GM12878 (cell line): ENCODE results near the gene TIMP2. TPM values are rescaled to one million over a fixed set of nuclear protein-coding genes. Genes with fewer than 3 reads are reported as not detected.

Experiments used
- ATAC-seq: fragments of 200-7000 bp; cut with Tn5 transposase; 3 replicates; pipeline ENCODE4 v1.9.1; 2020; ENCODE audit warnings: mild to moderate bottlenecking, moderate library complexity
- BruUV-seq: library from RNA; stranded (reverse); fragments of 400-500 nt; replicated peaks from 2 replicates; lab custom pipeline; 2021; lab: Mats Ljungman, UMichigan
- CTCF ChIA-PET: fragments of 300-600 bp; sonication (Branson Sonifier 250); formaldehyde crosslinking; extraction: SDS; loops from one replicate; lab custom pipeline; 2021; ENCODE audit warnings: inconsistent platforms; lab: Yijun Ruan, JAX
- POLR2A ChIA-PET: fragments of 350-600 bp; formaldehyde crosslinking; extraction: SDS; loops from one replicate; lab custom pipeline; 2021; ENCODE audit warnings: inconsistent platforms; lab: Charles Lee
- RAD21 ChIA-PET: fragments of 300-600 bp; sonication (Branson Sonifier 250); formaldehyde crosslinking; loops from one replicate; lab custom pipeline; 2023; ENCODE audit warnings: antibody characterized with exemption; ENCODE audit not compliant: unreplicated experiment; lab: Charles Lee
- SMC1A ChIA-PET: fragments of 300-600 bp; sonication (Branson Sonifier 250); formaldehyde crosslinking; loops from one replicate; lab custom pipeline; 2023; ENCODE audit not compliant: unreplicated experiment, uncharacterized antibody; lab: Charles Lee
- DNase-seq: peaks from one replicate; pipeline ENCODE4 v3.0.0-alpha.2; 2011; ENCODE audit warnings: low read depth, low spot score
- FAIRE-seq: peaks from 3 replicates; lab custom pipeline; 2011; peaks lifted over from hg19 to GRCh38; lab: Jason Lieb, UNC
- H2AFZ ChIP-seq: 2 replicates; pipeline ENCODE4 v1.6.0; 2011; ENCODE audit warnings: low read depth, low read length, control low read depth; ENCODE audit not compliant: control insufficient read depth
- H3K27ac ChIP-seq: 2 replicates; pipeline ENCODE4 v1.5.1; 2011; ENCODE audit warnings: control low read depth; ENCODE audit not compliant: control insufficient read depth, insufficient read depth
- H3K27me3 ChIP-seq, 2 experiments: replicated peaks in 1 of 2; 2 replicates each; pipeline versions ENCODE4 v1.6.0 to v1.6.1; 2011; ENCODE audit warnings: low read length in 1 of 2; ENCODE audit not compliant: control insufficient read depth in 2 of 2, insufficient read depth in 2 of 2
- H3K36me3 ChIP-seq, 2 experiments: 2 replicates each; pipeline ENCODE4 v1.5.1; 2011; ENCODE audit warnings: low read length in 1 of 2; ENCODE audit not compliant: control insufficient read depth in 2 of 2, insufficient read depth in 2 of 2
- H3K4me1 ChIP-seq: 2 replicates; pipeline ENCODE4 v1.6.1; 2011; ENCODE audit warnings: mild to moderate bottlenecking, low read length, moderate library complexity, mixed read lengths; ENCODE audit not compliant: control insufficient read depth, insufficient read depth
- H3K4me2 ChIP-seq: 2 replicates; pipeline ENCODE4 v1.6.0; 2011; ENCODE audit warnings: control low read depth; ENCODE audit not compliant: control insufficient read depth, insufficient read depth
- H3K4me3 ChIP-seq: fragments of 200-600 bp; sonication (generic); 2 replicates; pipeline ENCODE4 v1.5.1; 2016
- H3K79me2 ChIP-seq: 2 replicates; pipeline ENCODE4 v1.6.0; 2011; ENCODE audit warnings: low read length; ENCODE audit not compliant: control insufficient read depth, insufficient read depth
- H3K9ac ChIP-seq: 2 replicates; pipeline ENCODE4 v1.8.0; 2011; ENCODE audit warnings: low read length, control low read depth, mixed read lengths; ENCODE audit not compliant: control insufficient read depth, insufficient read depth
- H3K9me3 ChIP-seq: replicated peaks from 3 replicates; pipeline ENCODE4 v1.5.1; 2011; ENCODE audit warnings: mild to moderate bottlenecking, low read length; ENCODE audit not compliant: control insufficient read depth, insufficient read depth
- H4K20me1 ChIP-seq: 2 replicates; pipeline ENCODE4 v1.6.0; 2011; ENCODE audit not compliant: control insufficient read depth, insufficient read depth
- JUND ChIP-seq: IDR thresholded peaks from 2 replicates; pipeline ENCODE4 v1.6.1; 2012; ENCODE audit warnings: low read depth, mild to moderate bottlenecking, low read length, improper control_type of control experiment, moderate library complexity
- KDM1A ChIP-seq: fragments of 200-600 bp; sonication (generic); IDR thresholded peaks from 2 replicates; pipeline ENCODE4 v1.6.1; 2016; ENCODE audit warnings: borderline replicate concordance
- NR2F1 ChIP-seq: fragments of 450-650 bp; conservative IDR thresholded peaks from 2 replicates; pipeline ENCODE4 v1.6.1; 2017; ENCODE audit warnings: mild to moderate bottlenecking
- PAX5 ChIP-seq: IDR thresholded peaks from 2 replicates; pipeline ENCODE4 v1.6.1; 2011; ENCODE audit warnings: low read depth, low read length, borderline replicate concordance
- WGBS: methylation state at CpG from one replicate; pipeline ENCODE4 v1.1.6; 2016; ENCODE audit warnings: low lambda C conversion rate; ENCODE audit not compliant: insufficient replicate concordance, insufficient coverage; ENCODE audit errors: missing lambda C conversion rate; 5-methylcytosine and 5-hydroxymethylcytosine counted together
- in situ Hi-C: fragments of 300-500 bp; cut with MboI; formaldehyde crosslinking; loops from 9 replicates; pipeline ENCODE4 v1.14.3; 2018; ENCODE audit warnings: mixed read lengths
- intact Hi-C: fragments of 100-400 bp; cut with micrococcal nuclease; formaldehyde crosslinking; loops from one replicate; pipeline ENCODE4 v1.14.2; 2022; ENCODE audit not compliant: unreplicated experiment
- polyA plus RNA-seq, 11 experiments: library from polyadenylated mRNA; depleted of rRNA in 4 of 11; unstranded in 6 of 11; stranded (reverse) in 5 of 11; fragments of >200 nt; fragmentation: Nextera tagmentation in 4 of 11; fragmentation: Illumina TruSeq in 1 of 11; extraction: Ambion mirVana in 4 of 11; extraction: Trizol in 1 of 11; gene quantifications; 1 replicate in 1 of 11; 2 replicates in 10 of 11; pipeline versions ENCODE4 v1.2.1 to v1.2.3, GENCODE V29; 2011 to 2016; ENCODE audit warnings: inconsistent platforms in 2 of 11, missing spikeins in 2 of 11, low read depth in 1 of 11
- total RNA-seq, 4 experiments: library from RNA; depleted of rRNA in 3 of 4; stranded (reverse); fragments of >200 nt in 3 of 4; fragmentation: Illumina TruSeq in 1 of 4; extraction: Trizol in 1 of 4; gene quantifications; 2 replicates each; pipeline versions ENCODE4 v1.2.1 to v1.2.3, GENCODE V29; 2013 to 2021
- TF ChIP-seq, protein P1 (sequence below): IDR thresholded peaks from 2 replicates; pipeline ENCODE4 v1.6.1; 2011; ENCODE audit warnings: borderline replicate concordance, low read depth, mild to moderate bottlenecking, moderate library complexity, mixed read lengths, low read length; ENCODE audit not compliant: insufficient read depth; ENCODE audit errors: extremely low read length
- TF ChIP-seq, protein P2 (sequence below): fragments of 450-650 bp; IDR thresholded peaks from 2 replicates; pipeline ENCODE4 v1.6.1; 2017; ENCODE audit warnings: mild to moderate bottlenecking, moderate library complexity

Gene TIMP2
- total and polyA plus RNA-seq, 10 of the 15 experiments (the other 5 are each of a cell fraction or from before 2014, with no cell fraction given) = 0.03 to 0.41 (median 0.04) TPM; not detected in 7

DNA sequence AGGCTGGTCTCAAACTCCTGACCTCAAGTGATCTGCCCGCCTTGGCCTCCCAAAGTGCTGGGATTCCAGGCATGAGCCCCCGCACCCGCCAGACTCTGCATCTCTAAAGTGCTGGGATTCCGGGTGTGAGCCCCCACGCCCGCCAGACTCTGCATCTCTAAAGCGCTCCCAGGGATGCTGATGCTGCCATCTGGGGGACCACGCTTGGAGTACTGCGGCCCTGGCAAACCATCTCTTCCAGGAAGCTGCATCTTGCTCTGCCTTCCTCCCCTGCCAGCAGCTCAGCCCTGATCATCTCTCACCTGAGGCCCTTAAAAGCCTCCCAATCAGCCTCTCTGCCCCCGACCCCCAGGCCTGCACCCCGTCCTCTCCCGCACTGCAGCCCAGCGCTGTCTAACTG is 26.2 kb downstream of the TIMP2 start:
- H3K9me3 ChIP-seq = no peaks in the 10 kb centered on the region

DNA sequence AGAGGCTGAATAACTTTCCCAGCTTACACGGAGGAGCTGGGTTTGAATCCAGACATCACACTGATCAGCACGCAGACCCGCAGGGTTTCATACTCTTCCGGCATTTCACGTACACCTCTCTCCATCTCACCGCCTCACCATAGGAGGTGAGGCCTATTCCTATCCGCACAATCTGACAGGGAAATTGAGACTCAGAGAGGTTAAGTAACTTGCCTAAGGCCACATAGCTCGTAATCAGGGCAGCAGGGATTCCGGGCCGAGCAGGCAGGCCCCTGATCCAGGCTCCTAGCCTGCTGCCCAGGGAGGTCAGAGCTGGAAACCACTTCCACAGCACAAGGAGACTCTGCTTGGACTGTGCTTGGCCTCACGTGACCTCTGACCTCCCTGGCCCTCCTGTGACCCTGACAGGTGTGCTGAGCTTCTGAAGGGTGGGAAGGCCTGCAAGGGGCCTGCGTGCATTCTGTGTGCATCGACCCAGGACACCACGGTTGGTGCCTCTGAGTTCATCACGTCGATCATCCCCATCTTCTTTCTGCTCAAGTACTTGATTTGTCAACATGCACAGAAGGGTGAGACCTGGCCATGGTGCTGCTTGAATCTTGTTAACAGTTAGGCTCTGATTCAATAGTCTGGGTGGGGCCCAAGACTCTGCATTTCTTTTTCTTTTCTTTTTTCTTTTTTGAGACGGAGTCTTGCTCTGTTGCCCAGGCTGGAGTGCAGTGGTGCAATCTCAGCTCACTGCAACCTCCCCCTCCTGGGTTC is 26.9 kb downstream of the TIMP2 start:
- 33% methylated on average over 17 of the region's 17 CpGs for WGBS
- H3K36me3 ChIP-seq = no peaks in the 10 kb centered on the region
- ChIA-PET RAD21 (no interaction called here), POLR2A (no interaction called here), SMC1A (no interaction called here), CTCF (no interaction called here)
- no peaks in the 10 kb centered on the region for H3K79me2 ChIP-seq
- no peak for DNase-seq
- BruUV-seq = no TSS peak
- no peak overlapping the region for H3K4me3 ChIP-seq
- intact Hi-C loops = no loop called here
- H4K20me1 ChIP-seq = no peaks in the 10 kb centered on the region
- TF ChIP-seq, protein P1, sequence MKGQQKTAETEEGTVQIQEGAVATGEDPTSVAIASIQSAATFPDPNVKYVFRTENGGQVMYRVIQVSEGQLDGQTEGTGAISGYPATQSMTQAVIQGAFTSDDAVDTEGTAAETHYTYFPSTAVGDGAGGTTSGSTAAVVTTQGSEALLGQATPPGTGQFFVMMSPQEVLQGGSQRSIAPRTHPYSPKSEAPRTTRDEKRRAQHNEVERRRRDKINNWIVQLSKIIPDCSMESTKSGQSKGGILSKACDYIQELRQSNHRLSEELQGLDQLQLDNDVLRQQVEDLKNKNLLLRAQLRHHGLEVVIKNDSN = peak; percentile 33
- 0 out of 2 replicates have a peak, but pooled peaks have one; percentile 19 for TF ChIP-seq NR2F1
- TF ChIP-seq, protein P2, sequence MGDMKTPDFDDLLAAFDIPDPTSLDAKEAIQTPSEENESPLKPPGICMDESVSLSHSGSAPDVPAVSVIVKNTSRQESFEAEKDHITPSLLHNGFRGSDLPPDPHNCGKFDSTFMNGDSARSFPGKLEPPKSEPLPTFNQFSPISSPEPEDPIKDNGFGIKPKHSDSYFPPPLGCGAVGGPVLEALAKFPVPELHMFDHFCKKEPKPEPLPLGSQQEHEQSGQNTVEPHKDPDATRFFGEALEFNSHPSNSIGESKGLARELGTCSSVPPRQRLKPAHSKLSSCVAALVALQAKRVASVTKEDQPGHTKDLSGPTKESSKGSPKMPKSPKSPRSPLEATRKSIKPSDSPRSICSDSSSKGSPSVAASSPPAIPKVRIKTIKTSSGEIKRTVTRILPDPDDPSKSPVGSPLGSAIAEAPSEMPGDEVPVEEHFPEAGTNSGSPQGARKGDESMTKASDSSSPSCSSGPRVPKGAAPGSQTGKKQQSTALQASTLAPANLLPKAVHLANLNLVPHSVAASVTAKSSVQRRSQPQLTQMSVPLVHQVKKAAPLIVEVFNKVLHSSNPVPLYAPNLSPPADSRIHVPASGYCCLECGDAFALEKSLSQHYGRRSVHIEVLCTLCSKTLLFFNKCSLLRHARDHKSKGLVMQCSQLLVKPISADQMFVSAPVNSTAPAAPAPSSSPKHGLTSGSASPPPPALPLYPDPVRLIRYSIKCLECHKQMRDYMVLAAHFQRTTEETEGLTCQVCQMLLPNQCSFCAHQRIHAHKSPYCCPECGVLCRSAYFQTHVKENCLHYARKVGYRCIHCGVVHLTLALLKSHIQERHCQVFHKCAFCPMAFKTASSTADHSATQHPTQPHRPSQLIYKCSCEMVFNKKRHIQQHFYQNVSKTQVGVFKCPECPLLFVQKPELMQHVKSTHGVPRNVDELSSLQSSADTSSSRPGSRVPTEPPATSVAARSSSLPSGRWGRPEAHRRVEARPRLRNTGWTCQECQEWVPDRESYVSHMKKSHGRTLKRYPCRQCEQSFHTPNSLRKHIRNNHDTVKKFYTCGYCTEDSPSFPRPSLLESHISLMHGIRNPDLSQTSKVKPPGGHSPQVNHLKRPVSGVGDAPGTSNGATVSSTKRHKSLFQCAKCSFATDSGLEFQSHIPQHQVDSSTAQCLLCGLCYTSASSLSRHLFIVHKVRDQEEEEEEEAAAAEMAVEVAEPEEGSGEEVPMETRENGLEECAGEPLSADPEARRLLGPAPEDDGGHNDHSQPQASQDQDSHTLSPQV = no peak
- no peaks in the 10 kb centered on the region for H3K4me1 ChIP-seq
- no peak for ATAC-seq
- 0 out of 4 replicates have a peak, but pooled peaks cover 0 to 2% of the 10 kb centered on the region in 2 experiments for H3K27me3 ChIP-seq
- H2AFZ ChIP-seq = no peak overlapping the region
- no peaks in the 10 kb centered on the region for H3K9me3 ChIP-seq
- no peak for FAIRE-seq
- in situ Hi-C loops = loop anchor here (5.0 kb wide), 1 partner anchor 51 kb away; no protein-coding TSS in a partner anchor
- no peak overlapping the region for H3K9ac ChIP-seq
- no peak overlapping the region for H3K27ac ChIP-seq
- no peak overlapping the region for H3K4me2 ChIP-seq

More for the DNA sequence above, 26.2 kb downstream of the TIMP2 start:
- TF ChIP-seq JUND (no peak), PAX5 (no peak), KDM1A (no peak)
- TF ChIP-seq, all 136 proteins: peak for 0
- H3K4me2 ChIP-seq = no peak overlapping the region
- H4K20me1 ChIP-seq = no peaks in the 10 kb centered on the region
- intact Hi-C loops (no loop called here), in situ Hi-C loops (loop anchor here (5.0 kb wide), 1 partner anchor 52 kb away; no protein-coding TSS in a partner anchor)
- no peak overlapping the region for H2AFZ ChIP-seq
- ChIA-PET RAD21 (no interaction called here), POLR2A (no interaction called here), SMC1A (no interaction called here), CTCF (no interaction called here)
- no TSS peak for BruUV-seq
- H3K36me3 ChIP-seq = no peaks in the 10 kb centered on the region
- 0 out of 4 replicates have a peak, but pooled peaks cover 0 to 2% of the 10 kb centered on the region in 2 experiments for H3K27me3 ChIP-seq
- no peaks in the 10 kb centered on the region for H3K4me1 ChIP-seq
- no peak for ATAC-seq
- whole genome bisulfite sequencing = 56% methylated on average over 13 of the region's 13 CpGs
- no peak overlapping the region for H3K9ac ChIP-seq
- no peak for FAIRE-seq
- H3K79me2 ChIP-seq = no peaks in the 10 kb centered on the region
- H3K27ac ChIP-seq = no peak overlapping the region
- no peak overlapping the region for H3K4me3 ChIP-seq
- no peak for DNase-seq
